PC-9 (cell line): ENCODE data around the gene CCR5. TPM values are rescaled to one million over a fixed set of nuclear protein-coding genes. Genes with fewer than 3 reads are reported as not detected.

Experiments used
- BruUV-seq: library from RNA; stranded (reverse); fragments of 400-500 nt; replicated peaks from 2 replicates; lab custom pipeline; 2021; lab: Mats Ljungman, UMichigan
- CTCF ChIA-PET: fragments of 300-600 bp; sonication (Branson Sonifier 250); formaldehyde crosslinking; loops from one replicate; lab custom pipeline; 2022; ENCODE audit warnings: antibody characterized with exemption; lab: Charles Lee
- POLR2A ChIA-PET: fragments of 300-600 bp; sonication (Branson Sonifier 250); formaldehyde crosslinking; loops from one replicate; lab custom pipeline; 2022; ENCODE audit warnings: antibody characterized with exemption; ENCODE audit not compliant: unreplicated experiment; lab: Charles Lee
- DNase-seq, 2 experiments: peaks; one replicate each; pipeline versions ENCODE4 v3.0.0 to v3.0.0-alpha.2; 2015 to 2022; ENCODE audit warnings: mixed read lengths in 1 of 2
- H2AFZ ChIP-seq: fragments of 200-600 bp; sonication (generic); 2 replicates; pipeline ENCODE4 v1.8.1; 2017; ENCODE audit warnings: antibody characterized with exemption
- H3F3A ChIP-seq: fragments of 200-600 bp; sonication (generic); 2 replicates; pipeline ENCODE4 v1.8.1; 2017; ENCODE audit warnings: antibody characterized with exemption, mild to moderate bottlenecking, low read depth; ENCODE audit not compliant: insufficient read depth
- H3K27ac ChIP-seq: fragments of 200-600 bp; sonication (generic); 2 replicates; pipeline ENCODE4 v1.6.1; 2016; ENCODE audit warnings: mixed run types
- H3K27me3 ChIP-seq: fragments of 200-600 bp; sonication (generic); 2 replicates; pipeline ENCODE4 v1.6.1; 2016; ENCODE audit warnings: low read depth, mixed run types; ENCODE audit not compliant: insufficient read depth
- H3K36me3 ChIP-seq: fragments of 200-600 bp; sonication (generic); 2 replicates; pipeline ENCODE4 v1.6.1; 2016; ENCODE audit warnings: low read depth, mixed run types
- H3K4me1 ChIP-seq: fragments of 200-600 bp; sonication (generic); replicated peaks from 2 replicates; pipeline ENCODE4 v1.6.1; 2016; ENCODE audit warnings: mixed run types; ENCODE audit not compliant: insufficient read depth
- H3K4me2 ChIP-seq: fragments of 200-600 bp; sonication (generic); 2 replicates; pipeline ENCODE4 v1.6.1; 2017; ENCODE audit warnings: mixed run types
- H3K4me3 ChIP-seq: fragments of 200-600 bp; sonication (generic); 2 replicates; pipeline ENCODE4 v1.6.1; 2016; ENCODE audit warnings: mixed run types
- H3K79me2 ChIP-seq: fragments of 200-600 bp; sonication (generic); 2 replicates; pipeline ENCODE4 v1.6.1; 2017; ENCODE audit warnings: low read depth, mixed run types
- H3K9me2 ChIP-seq: fragments of 200-600 bp; sonication (generic); 2 replicates; pipeline ENCODE4 v1.8.1; 2017; ENCODE audit warnings: mild to moderate bottlenecking; ENCODE audit not compliant: insufficient read depth
- H3K9me3 ChIP-seq: fragments of 200-600 bp; sonication (generic); 2 replicates; pipeline ENCODE4 v1.8.1; 2016; ENCODE audit warnings: low read depth; ENCODE audit not compliant: insufficient read depth
- H4K20me1 ChIP-seq: fragments of 200-600 bp; sonication (generic); 2 replicates; pipeline ENCODE4 v1.8.1; 2017; ENCODE audit not compliant: insufficient read depth
- EZH2 ChIP-seq: fragments of 200-600 bp; sonication (generic); IDR thresholded peaks from 2 replicates; pipeline ENCODE4 v1.8.0; 2017; ENCODE audit warnings: antibody characterized with exemption, low read depth
- intact Hi-C: fragments of 100-400 bp; cut with micrococcal nuclease; formaldehyde crosslinking; loops from one replicate; pipeline ENCODE4 v1.10.0; 2022; ENCODE audit not compliant: unreplicated experiment
- total RNA-seq: library from RNA; stranded (reverse); gene quantifications from 2 replicates; pipeline ENCODE4 v1.2.3, GENCODE V29; 2021
- TF ChIP-seq, protein P1 (sequence below): fragments of 200-600 bp; sonication (generic); conservative IDR thresholded peaks from 2 replicates; pipeline ENCODE4 v1.6.1; 2017; ENCODE audit warnings: mixed run types, antibody characterized with exemption, mild to moderate bottlenecking, moderate library complexity

Gene CCR5
- total RNA-seq, 1 experiment from 2014 or later: not detected

- no peak for DNase-seq
- POLR2A ChIA-PET: interaction anchor here (0.6 kb wide), 1 partner anchor 291 kb away, joined by 15 read pairs; no protein-coding TSS in a partner anchor
- CTCF ChIA-PET: no interaction called here
Measured at GRCh38 chr3:46359733-46360493, 10.8 kb upstream of the CCR5 start.

GRCh38 chr3:46360907-46361306 is 9.8 kb upstream of the CCR5 start:
- Histone ChIP-seq H3K27ac (peak overlapping the region; percentile 40), H3K4me2 (0 out of 2 replicates have a peak overlapping the region, but pooled peaks have one; percentile 24), H3K36me3 (no peaks in the 10 kb centered on the region), H3K4me3 (no peak overlapping the region), H3K9me3 (no peaks in the 10 kb centered on the region), H3K27me3 (no peaks in the 10 kb centered on the region), H3K4me1 (peaks cover 8% of the 10 kb centered on the region), H3F3A (peaks cover 13% of the 10 kb centered on the region; the same call in 1 of the 2 replicates), H3K9me2 (no peaks in the 10 kb centered on the region), H4K20me1 (no peaks in the 10 kb centered on the region), H2AFZ (no peak overlapping the region), H3K79me2 (no peaks in the 10 kb centered on the region)
- BruUV-seq: no TSS peak
- intact Hi-C loops: loop anchor here (1.0 kb wide), 1 partner anchor 198 kb away; no protein-coding TSS in a partner anchor
- POLR2A ChIA-PET: no interaction called here
- no peak for TF ChIP-seq EZH2
- TF ChIP-seq, protein P1, sequence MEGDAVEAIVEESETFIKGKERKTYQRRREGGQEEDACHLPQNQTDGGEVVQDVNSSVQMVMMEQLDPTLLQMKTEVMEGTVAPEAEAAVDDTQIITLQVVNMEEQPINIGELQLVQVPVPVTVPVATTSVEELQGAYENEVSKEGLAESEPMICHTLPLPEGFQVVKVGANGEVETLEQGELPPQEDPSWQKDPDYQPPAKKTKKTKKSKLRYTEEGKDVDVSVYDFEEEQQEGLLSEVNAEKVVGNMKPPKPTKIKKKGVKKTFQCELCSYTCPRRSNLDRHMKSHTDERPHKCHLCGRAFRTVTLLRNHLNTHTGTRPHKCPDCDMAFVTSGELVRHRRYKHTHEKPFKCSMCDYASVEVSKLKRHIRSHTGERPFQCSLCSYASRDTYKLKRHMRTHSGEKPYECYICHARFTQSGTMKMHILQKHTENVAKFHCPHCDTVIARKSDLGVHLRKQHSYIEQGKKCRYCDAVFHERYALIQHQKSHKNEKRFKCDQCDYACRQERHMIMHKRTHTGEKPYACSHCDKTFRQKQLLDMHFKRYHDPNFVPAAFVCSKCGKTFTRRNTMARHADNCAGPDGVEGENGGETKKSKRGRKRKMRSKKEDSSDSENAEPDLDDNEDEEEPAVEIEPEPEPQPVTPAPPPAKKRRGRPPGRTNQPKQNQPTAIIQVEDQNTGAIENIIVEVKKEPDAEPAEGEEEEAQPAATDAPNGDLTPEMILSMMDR: no peak
- CTCF ChIA-PET: interaction anchor here (0.6 kb wide), 1 partner anchor 390 kb away, joined by 8 read pairs; no protein-coding TSS in a partner anchor
- DNase-seq: no peak

More at GRCh38 chr3:46359733-46360493, 10.8 kb upstream of the CCR5 start:
- peaks cover 8% of the 10 kb centered on the region for H3K4me1 ChIP-seq
- BruUV-seq: no TSS peak
- H3K4me2 ChIP-seq: no peak overlapping the region
- no peak overlapping the region for H3K4me3 ChIP-seq
- H3K79me2 ChIP-seq: no peaks in the 10 kb centered on the region
- no peaks in the 10 kb centered on the region for H3K27me3 ChIP-seq
- no peaks in the 10 kb centered on the region for H3K9me3 ChIP-seq
- TF ChIP-seq, protein P1: no peak
- TF ChIP-seq EZH2: no peak
- no peak overlapping the region for H3K27ac ChIP-seq
- H3K36me3 ChIP-seq: no peaks in the 10 kb centered on the region
- peaks cover 13% of the 10 kb centered on the region; the same call in 1 of the 2 replicates for H3F3A ChIP-seq
- no peak overlapping the region for H2AFZ ChIP-seq
- intact Hi-C loops: no loop called here
- no peaks in the 10 kb centered on the region for H4K20me1 ChIP-seq
- H3K9me2 ChIP-seq: no peaks in the 10 kb centered on the region

DNA sequence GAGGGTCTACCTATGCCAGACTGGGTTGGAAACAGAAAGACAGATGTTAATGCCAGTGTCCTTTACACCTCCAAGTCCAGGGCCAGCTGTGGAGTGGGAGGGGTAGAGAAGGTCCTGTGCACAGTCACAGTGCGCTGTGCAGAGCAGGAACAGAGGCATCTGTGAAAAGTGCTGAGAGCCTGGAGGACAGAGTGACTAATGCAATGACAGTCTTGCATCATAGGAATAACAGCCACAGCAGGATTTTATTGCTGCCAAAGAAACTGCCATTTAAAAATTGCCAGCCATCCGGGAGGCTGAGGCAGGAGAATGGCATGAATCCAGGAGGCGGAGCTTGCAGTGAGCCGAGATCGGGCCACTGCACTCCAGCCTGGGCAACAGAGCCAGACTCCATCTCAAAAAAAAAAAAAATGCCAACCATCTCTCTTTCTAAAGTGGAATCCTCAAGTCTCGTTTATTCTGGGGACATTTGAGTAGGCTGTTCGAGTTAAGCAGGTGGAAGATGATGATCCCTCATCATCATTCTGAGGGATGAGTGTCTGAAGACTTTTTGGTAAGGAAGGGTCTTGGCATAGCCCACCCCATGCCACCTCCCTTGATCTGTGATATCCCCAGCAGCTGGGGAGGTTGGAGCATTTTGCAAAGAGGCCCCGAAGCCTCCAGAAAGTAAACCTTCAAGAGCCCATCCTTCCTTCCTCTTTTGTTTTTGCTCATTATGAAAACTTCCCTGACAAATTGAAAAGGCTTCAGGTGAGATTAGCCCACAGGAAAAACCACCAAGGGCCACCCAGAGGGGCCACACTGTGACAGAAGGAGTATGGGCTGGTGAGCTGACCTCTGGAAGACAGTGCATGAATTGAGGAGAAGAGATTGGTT is 9.1 kb upstream of the CCR5 start:
- DNase-seq: peak; percentile 36 to 67
- peaks cover 13% of the 10 kb centered on the region; the same call in 1 of the 2 replicates for H3F3A ChIP-seq
- ChIA-PET POLR2A (no interaction called here), CTCF (interaction anchor here (0.6 kb wide), 1 partner anchor 391 kb away, joined by 8 read pairs; no protein-coding TSS in a partner anchor)
- H3K79me2 ChIP-seq: no peaks in the 10 kb centered on the region
- H3K9me2 ChIP-seq: no peaks in the 10 kb centered on the region
- 0 out of 2 replicates have a peak overlapping the region, but pooled peaks have one; percentile 24 for H3K4me2 ChIP-seq
- H3K4me3 ChIP-seq: no peak overlapping the region
- peak overlapping the region; percentile 40 for H3K27ac ChIP-seq
- no TSS peak for BruUV-seq
- intact Hi-C loops: loop anchor here (1.0 kb wide), 1 partner anchor 198 kb away; no protein-coding TSS in a partner anchor
- no peak overlapping the region for H2AFZ ChIP-seq
- H3K36me3 ChIP-seq: no peaks in the 10 kb centered on the region
- no peaks in the 10 kb centered on the region for H3K9me3 ChIP-seq
- H4K20me1 ChIP-seq: no peaks in the 10 kb centered on the region
- no peak for TF ChIP-seq EZH2
- TF ChIP-seq, protein P1: no peak
- no peaks in the 10 kb centered on the region for H3K27me3 ChIP-seq
- peaks cover 8% of the 10 kb centered on the region for H3K4me1 ChIP-seq
